ENCODE data around the gene WDR7.

The WDR7 gene

GRCh38 chr18:57052173-57052572 is 401.0 kb downstream of the WDR7 start:
- no peak for DNase-seq

DNA sequence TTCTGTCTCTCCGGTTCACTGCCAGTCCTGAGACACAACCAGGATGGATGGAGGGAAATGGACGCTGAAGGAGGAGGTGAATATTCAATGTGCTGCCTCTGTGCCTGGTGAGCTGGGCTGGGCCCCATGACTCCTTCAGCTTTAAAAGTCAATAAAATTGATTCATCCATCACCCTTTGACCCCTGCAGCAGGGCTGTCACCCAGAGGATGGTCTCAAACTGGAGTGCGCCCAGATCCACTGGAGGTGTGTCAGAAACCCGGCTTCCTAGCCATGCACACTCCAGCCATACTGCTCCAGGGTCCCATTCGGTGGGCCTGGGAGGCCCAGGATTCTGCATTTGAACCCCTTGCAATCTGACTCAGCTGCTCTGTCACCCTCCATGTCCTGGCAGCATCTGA is 401.6 kb downstream of the WDR7 start:
- DNase-seq: no peak

- no peak for DNase-seq
Observed at GRCh38 chr18:57054891-57055290, 403.7 kb downstream of the WDR7 start.

- peak; percentile 27 to 28 for DNase-seq
Observed at GRCh38 chr18:57057890-57058289, 406.7 kb downstream of the WDR7 start.

- no peak for DNase-seq
Observed at GRCh38 chr18:57058734-57059133, 407.6 kb downstream of the WDR7 start.

DNA sequence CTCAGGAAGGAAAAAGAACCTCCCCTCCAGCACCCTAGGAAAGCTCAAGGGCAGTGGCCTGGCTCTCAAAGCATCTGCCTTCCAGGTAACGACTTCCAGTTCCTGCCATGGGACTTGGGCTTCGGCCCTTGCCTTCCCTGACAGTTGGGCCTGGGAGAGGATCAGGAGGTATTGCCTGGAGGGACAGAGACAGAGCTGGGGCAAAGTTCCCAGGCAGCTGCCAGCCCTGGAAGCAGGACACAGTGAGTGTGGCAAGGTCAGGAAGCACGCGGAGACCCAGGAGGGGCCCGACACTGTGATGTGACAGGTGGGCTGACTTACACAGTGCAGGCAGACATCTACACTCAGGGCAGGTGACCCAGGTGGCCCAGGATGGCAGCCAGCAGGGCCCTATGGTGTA is 408.2 kb downstream of the WDR7 start:
- no peak for DNase-seq

DNA sequence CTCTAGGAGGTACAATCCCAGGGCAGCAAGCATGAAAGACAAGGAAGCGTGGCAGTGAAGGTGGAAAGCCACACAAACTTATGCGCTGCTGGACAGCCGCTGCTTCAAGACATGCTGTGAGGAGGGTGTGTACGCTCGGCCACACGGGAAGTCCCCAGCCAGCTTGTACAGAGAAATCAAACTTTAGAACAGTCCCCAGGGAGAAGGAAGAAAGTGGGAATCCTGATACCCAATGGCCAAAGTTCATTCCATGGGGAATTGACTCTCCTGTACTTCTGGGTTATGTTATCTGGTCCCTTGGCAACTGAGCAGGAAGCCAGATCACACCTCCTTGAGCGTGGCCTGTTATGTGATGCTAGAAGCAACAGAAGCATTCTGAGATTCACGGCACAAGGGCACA is 409.7 kb downstream of the WDR7 start:
- DNase-seq: no peak

GRCh38 chr18:57062178-57062577 is 411.0 kb downstream of the WDR7 start:
- no peak for DNase-seq

- no peak for DNase-seq
Observed at GRCh38 chr18:57062844-57063243, 411.7 kb downstream of the WDR7 start.

DNA sequence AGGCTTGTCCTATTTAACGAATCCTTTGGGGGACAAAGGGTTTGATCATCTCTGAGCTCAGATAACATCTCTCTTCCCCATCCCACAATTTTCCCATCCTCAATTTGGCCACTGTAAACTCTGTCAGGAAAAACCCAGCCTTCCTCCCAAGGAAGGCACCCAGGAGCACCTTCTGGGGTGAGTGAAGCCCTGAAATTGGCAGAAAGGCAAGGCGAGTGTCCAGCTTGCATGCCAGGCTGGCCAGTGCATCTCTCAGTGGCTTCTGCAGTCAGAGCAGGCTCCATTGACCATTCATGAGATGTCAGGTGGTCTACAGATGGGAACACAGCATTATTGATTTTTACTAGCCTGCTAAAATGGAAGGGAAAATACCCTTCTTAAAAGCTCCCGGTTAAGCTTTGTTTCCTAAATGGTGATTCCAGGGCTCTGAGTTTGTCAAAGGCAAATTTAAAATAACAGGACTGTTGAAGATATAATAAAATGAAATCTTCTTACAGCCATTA is 412.5 kb downstream of the WDR7 start:
- no peak for DNase-seq

GRCh38 chr18:57073501-57074187 is 422.5 kb downstream of the WDR7 start:
- no peak for DNase-seq

DNA sequence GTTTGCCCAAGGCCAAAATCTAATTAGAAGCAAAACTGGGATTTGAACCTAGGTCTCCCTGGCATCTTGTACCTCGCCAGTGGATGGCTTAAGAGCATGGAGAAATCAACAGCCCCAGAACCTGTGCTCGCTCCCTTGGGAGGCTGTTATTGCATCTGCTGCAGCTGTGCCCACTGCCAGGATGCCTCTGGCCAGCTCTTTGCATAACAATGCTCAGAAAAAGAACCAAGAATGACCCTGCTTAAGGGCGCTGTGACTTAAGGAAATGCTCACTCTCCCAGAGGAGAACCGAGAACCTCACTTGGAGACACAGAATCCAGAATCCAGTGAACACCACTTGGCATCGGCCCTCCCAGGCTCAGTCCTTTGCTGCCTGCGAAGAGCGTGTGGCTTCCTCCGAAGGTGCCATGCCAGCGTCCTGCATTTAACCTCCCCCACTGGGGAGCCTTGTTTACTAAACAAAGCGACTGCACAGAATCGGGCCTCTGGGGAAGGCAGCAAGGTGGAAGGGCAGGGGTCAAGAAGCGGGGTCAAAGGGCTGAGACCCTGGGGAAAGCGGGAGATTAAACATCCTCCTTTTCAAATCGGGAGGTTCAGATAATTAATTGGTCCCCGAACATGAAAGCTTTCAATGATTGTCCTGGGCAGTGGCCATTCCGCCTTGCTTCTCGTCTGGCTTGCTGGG is 424.7 kb downstream of the WDR7 start:
- no peak for DNase-seq

- no peak for DNase-seq
Observed at GRCh38 chr18:57077005-57077765, 426.0 kb downstream of the WDR7 start.

DNA sequence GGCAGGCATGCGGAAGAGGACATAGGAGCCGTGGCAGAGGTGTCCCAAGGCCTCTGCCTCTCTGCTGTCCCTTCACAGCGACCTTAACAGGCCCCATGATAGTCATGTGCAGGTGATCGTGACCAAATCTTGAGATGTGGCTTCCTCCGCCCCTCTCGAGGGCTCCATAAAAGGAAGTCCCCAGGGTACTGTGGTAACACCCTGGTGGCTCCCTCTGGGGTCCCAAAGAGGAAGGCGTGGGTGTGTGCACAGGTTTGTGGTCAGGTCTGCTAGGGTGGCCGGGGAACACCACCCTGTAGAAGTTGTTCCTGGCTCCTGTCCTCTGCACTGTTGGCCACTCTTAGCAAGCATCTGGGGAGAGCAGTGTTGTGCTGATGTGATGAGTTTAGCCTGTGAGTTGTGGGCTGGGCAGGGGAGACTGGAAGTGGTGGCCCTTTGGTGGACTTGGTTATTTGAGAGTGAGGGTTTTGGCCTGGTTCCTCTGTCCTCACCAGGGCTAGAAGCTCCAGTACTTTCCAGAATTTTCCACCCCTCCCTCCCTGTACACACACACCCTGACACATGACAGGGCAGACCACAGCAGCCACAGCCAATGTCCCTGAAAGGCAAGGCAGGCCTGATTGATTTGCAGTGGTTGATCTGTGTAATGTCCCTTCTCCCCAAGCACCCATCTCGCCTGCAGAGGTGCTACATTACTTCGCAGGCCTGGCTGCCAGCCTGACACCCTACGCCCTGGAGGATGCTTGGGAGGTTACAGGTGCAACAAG is 426.8 kb downstream of the WDR7 start:
- DNase-seq: peak; percentile 44 to 57

DNA sequence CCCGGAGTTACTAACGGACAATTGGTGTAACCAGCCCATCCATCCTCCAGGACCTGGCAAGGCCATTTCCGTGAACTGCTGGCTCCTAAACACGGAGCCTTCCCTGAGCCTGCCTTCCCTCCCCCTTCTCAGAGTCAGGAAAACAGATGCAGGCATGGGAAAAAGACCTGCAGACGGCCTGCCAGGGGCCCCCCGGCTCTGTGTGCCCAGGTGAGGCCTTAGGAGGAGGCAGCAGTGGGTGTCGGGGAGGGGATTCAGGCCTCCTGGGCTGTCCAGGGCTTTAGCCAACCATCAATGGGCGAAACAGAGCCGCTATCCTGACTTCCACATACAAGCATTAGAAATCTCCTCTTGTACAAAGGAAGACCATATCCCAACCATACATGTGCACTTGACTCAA is 427.5 kb downstream of the WDR7 start:
- no peak for DNase-seq

GRCh38 chr18:57080479-57080878 is 429.3 kb downstream of the WDR7 start:
- DNase-seq: no peak

GRCh38 chr18:57081899-57082298 is 430.7 kb downstream of the WDR7 start:
- no peak for DNase-seq

GRCh38 chr18:57083485-57083884 is 432.3 kb downstream of the WDR7 start:
- no peak for DNase-seq

DNA sequence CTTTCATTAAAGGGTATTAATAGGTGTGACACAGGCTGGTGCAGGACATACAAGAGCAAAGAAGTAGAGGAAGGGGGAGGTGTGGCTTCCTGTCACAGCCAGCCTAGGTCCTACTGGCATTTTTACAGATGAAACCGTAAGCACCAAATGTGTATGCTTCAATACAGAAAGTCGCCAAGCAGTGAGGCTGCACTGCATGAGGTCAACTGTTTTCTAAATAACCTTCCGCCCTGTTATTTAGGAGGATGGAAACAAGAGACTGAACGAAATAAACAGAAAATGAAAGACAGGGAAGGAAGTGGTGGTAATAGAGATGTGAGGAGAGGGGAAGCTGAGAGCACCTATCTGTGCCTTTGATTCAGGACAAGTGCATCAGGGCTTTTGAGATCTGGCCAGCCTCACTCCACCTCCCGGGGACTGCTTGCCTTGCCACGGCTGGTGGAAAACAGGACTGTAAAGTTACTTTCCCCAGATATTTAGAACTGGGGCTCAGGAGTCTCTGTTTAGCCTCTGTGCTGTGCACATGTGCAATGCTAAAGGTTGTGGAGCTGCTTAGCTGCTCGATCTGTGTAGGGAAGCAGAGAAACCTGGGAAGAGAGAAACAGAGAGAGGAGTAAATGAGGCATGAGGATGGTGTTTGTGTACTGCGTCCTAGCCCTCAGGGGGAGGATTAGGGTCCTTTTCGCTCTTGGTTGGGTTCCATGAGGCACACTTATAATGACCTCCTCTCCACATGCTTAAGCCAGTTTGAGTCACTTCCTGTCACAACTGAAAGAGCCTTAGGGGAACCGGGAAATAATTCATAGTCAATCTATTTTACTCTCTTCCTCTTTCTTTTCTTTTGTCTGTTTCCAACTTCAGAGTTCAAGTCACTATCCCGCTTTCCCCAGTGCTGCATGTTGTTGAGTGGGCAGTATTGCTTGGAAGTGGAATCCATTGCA is 433.4 kb downstream of the WDR7 start:
- no peak for DNase-seq

DNA sequence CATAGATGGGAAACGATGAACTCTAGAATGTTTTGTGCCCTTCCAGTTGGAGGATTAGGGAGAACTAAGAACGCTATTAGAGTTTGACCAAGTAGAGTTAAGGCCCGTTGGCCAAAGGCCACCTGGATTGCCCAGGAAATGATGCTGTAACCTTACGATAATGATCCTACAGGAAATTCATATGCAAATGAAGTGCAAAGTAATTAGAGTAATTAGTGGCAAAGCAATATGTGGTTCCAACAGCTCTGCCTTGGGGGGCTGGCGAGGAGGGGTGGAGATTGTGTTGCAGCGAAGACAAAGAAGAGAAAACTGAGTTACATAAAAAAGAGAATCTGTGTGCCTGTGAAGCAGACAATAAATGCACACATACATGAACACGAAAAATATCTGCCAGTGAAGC is 434.2 kb downstream of the WDR7 start:
- no peak for DNase-seq

- no peak for DNase-seq
Observed at GRCh38 chr18:57086163-57086562, 435.0 kb downstream of the WDR7 start.
